Measurements from ENCODE around the gene CBARP. TPM values are rescaled to one million over a fixed set of nuclear protein-coding genes. Genes with fewer than 3 reads are reported as not detected.

The CBARP gene
- total and polyA plus RNA-seq, 9 of the 15 experiments (the other 6 are each of a cell fraction or from before 2014, with no cell fraction given): 0.03 to 8.9 (median 1.2) TPM; not detected in 1

DNA sequence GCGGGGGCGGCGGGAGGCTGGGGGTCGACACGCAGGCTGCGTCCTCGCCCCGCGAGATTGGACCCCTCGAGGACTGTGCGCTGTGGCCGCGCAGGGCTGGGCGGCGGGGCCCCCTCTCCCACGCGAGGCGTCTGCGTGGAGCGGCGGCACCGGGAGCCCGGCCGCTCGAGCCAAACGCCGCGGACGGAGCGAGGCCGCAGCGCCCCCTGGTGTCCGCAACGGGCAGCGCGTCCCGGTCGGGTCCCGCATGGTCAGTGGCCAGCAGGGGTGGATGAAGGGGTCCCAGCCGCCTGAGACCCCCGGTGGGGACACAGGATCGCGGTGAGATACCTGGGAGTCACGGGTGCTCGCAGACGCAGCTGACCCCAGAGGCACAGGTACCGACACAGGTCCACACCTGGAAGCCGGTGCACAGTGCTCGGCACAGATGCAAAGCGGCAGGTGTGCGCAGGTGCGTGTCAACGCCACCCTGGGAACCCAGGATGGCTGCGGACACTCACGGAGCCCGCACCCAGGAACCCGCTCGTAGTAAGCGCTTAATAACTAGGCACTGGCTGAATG, 29.2 kb upstream of the CBARP start:
- in situ Hi-C loops (cut with MboI) (no loop called here), intact Hi-C loops (cut with micrococcal nuclease) (loop anchor here (1.0 kb wide), 2 partner anchors 18 to 23 kb away; no protein-coding TSS in a partner anchor)
- peak overlapping the region; percentile 73 for H2AFZ ChIP-seq (ENCODE audit: low read depth, low read length)
- TF ChIP-seq NONO (IDR thresholded peaks at IDR 0.05; ENCODE audit: low read depth in 2 of 2, low read length in 1 of 2): peak in 1 of 2 experiments; percentile 68; a peak in 1 of 4 replicates
- peak; percentile 88; the same call in 1 of the 2 replicates for TF ChIP-seq ILF3 (IDR thresholded peaks at IDR 0.05; ENCODE audit: borderline replicate concordance)
- TF ChIP-seq, protein P1, sequence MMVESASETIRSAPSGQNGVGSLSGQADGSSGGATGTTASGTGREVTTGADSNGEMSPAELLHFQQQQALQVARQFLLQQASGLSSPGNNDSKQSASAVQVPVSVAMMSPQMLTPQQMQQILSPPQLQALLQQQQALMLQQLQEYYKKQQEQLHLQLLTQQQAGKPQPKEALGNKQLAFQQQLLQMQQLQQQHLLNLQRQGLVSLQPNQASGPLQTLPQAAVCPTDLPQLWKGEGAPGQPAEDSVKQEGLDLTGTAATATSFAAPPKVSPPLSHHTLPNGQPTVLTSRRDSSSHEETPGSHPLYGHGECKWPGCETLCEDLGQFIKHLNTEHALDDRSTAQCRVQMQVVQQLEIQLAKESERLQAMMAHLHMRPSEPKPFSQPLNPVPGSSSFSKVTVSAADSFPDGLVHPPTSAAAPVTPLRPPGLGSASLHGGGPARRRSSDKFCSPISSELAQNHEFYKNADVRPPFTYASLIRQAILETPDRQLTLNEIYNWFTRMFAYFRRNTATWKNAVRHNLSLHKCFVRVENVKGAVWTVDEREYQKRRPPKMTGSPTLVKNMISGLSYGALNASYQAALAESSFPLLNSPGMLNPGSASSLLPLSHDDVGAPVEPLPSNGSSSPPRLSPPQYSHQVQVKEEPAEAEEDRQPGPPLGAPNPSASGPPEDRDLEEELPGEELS (CRISPR knock-in tag; IDR thresholded peaks at IDR 0.05; ENCODE audit: borderline replicate concordance): peak; percentile 37; the same call in 1 of the 2 replicates
- TF ChIP-seq, protein P2, sequence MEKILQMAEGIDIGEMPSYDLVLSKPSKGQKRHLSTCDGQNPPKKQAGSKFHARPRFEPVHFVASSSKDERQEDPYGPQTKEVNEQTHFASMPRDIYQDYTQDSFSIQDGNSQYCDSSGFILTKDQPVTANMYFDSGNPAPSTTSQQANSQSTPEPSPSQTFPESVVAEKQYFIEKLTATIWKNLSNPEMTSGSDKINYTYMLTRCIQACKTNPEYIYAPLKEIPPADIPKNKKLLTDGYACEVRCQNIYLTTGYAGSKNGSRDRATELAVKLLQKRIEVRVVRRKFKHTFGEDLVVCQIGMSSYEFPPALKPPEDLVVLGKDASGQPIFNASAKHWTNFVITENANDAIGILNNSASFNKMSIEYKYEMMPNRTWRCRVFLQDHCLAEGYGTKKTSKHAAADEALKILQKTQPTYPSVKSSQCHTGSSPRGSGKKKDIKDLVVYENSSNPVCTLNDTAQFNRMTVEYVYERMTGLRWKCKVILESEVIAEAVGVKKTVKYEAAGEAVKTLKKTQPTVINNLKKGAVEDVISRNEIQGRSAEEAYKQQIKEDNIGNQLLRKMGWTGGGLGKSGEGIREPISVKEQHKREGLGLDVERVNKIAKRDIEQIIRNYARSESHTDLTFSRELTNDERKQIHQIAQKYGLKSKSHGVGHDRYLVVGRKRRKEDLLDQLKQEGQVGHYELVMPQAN (IDR thresholded peaks at IDR 0.05; ENCODE audit: borderline replicate concordance): peak; percentile 55; the same call in 1 of the 2 replicates
- TF ChIP-seq ERF (CRISPR knock-in tag; IDR thresholded peaks at IDR 0.05): peak; percentile 26; the same call in 1 of the 2 replicates
- TF ChIP-seq RCOR1 (IDR thresholded peaks at IDR 0.05; ENCODE audit: borderline replicate concordance in 1 of 2, low read depth in 2 of 2, low read length in 2 of 2): peak in 1 of 2 experiments; percentile 49; a peak in 1 of 4 replicates
- TF ChIP-seq, protein P3, sequence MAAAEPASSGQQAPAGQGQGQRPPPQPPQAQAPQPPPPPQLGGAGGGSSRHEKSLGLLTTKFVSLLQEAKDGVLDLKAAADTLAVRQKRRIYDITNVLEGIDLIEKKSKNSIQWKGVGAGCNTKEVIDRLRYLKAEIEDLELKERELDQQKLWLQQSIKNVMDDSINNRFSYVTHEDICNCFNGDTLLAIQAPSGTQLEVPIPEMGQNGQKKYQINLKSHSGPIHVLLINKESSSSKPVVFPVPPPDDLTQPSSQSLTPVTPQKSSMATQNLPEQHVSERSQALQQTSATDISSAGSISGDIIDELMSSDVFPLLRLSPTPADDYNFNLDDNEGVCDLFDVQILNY (CRISPR knock-in tag; IDR thresholded peaks at IDR 0.05): peak; percentile 78; the same call in 1 of the 2 replicates
- no peak for TF ChIP-seq HOXB6 (CRISPR knock-in tag; IDR thresholded peaks at IDR 0.05; ENCODE audit: borderline replicate concordance)
- TF ChIP-seq CTBP1 (IDR thresholded peaks at IDR 0.05; ENCODE audit: borderline replicate concordance): peak; percentile 95
- peak; percentile 42 for TF ChIP-seq ESRRA (IDR thresholded peaks at IDR 0.05; ENCODE audit: borderline replicate concordance, low read depth)
- TF ChIP-seq FOXA3 (CRISPR knock-in tag; conservative IDR thresholded peaks at IDR 0.05 in 1 of 2, IDR thresholded peaks at IDR 0.05 in 1 of 2): no peak; a peak in 1 of 4 replicates
- peak; percentile 68 for TF ChIP-seq SAP30 (IDR thresholded peaks at IDR 0.05; ENCODE audit: borderline replicate concordance, insufficient read depth, low read depth, low read length, poor library complexity, severe bottlenecking)
- TF ChIP-seq FOXJ2 (tag; IDR thresholded peaks at IDR 0.05): peak; percentile 25; the same call in 1 of the 2 replicates

More for the DNA sequence above, 29.2 kb upstream of the CBARP start:
- H3K4me1 ChIP-seq (replicated peaks in 1 of 2; ENCODE audit: control insufficient read depth in 2 of 2, insufficient read depth in 2 of 2, low read length in 2 of 2): peaks cover 59 to 94% of the 10 kb centered on the region in 2 experiments
- no peaks in the 10 kb centered on the region for H3K27me3 ChIP-seq (ENCODE audit: control insufficient read depth in 2 of 2, insufficient read depth in 2 of 2, low read length in 2 of 2)
- FAIRE-seq: peak; percentile 40
- no peaks in the 10 kb centered on the region for H3K9me1 ChIP-seq (ENCODE audit: control insufficient read depth, insufficient read depth, low read length)
- BruUV-seq (replicated peaks): no TSS peak
- peak overlapping the region; percentile 69 for H3K27ac ChIP-seq (ENCODE audit: extremely low read depth, low read depth, low read length)
- H3K9ac ChIP-seq (ENCODE audit: insufficient read depth in 1 of 2, low read depth in 2 of 2, low read length in 2 of 2): peak overlapping the region; percentile 48 to 92
- peaks cover 22% of the 10 kb centered on the region for H4K20me1 ChIP-seq (replicated peaks; ENCODE audit: control insufficient read depth, insufficient read depth, low read length)
- no peaks in the 10 kb centered on the region for H3K9me3 ChIP-seq (replicated peaks; ENCODE audit: control insufficient read depth, insufficient read depth, low read depth, low read length)
- ATAC-seq: peak; percentile 48
- peak overlapping the region; percentile 59 for H3K4me3 ChIP-seq
- H3K36me3 ChIP-seq (ENCODE audit: control insufficient read depth, insufficient read depth, low read length): peaks cover 23% of the 10 kb centered on the region; the same call in 2 of the 3 replicates
- 2% methylated on average over 36 of the region's 59 CpGs for WGBS (ENCODE audit: insufficient coverage, low coverage, missing lambda C conversion rate)
- H3K79me2 ChIP-seq (ENCODE audit: control insufficient read depth, insufficient read depth, low read length): peaks cover 32% of the 10 kb centered on the region
- ChIA-PET POLR2A (interaction anchor here (0.5 to 3.0 kb wide), 11 partner anchors 8 to 130 kb away, joined by 3 to 90 read pairs (median 6); partner anchors contain the start of genes ATP5F1D and FAM174C), CTCF (ENCODE audit: low intra/inter-chr PET ratio) (interaction anchor here (1.3 to 3.3 kb wide), 3 partner anchors 14 to 23 kb away, joined by 5 to 51 read pairs (median 11); partner anchors contain the start of gene MIDN)
- DNase-seq (ENCODE audit: extremely low read depth in 1 of 4, low spot score in 3 of 4): peak in 3 of 4 experiments; percentile 41 to 82 (median 71)
- peak overlapping the region; percentile 83 for H3K4me2 ChIP-seq (ENCODE audit: insufficient read depth, low read length)

All from K562 (cell line).